Measurements from ENCODE around the gene KCTD18. TPM values are rescaled to one million over a fixed set of nuclear protein-coding genes. Genes with fewer than 3 reads are reported as not detected.

The KCTD18 gene
- polyA plus RNA-seq, 1 donor (not counting 4 experiments of a cell fraction or from before 2014, with no cell fraction given): 10.9 TPM

- Histone ChIP-seq H4K20me1 (ENCODE audit: control insufficient read depth, extremely low read depth, insufficient read depth, low read length) (no peaks in the 10 kb centered on the region), H3K79me2 (ENCODE audit: control insufficient read depth, insufficient read depth, low read length) (peaks cover 21% of the 10 kb centered on the region), H3K4me2 (ENCODE audit: control insufficient read depth, extremely low read depth, insufficient read depth, low read depth, low read length) (no peak overlapping the region), H3K27ac (ENCODE audit: control insufficient read depth, insufficient read depth, low read length) (no peak overlapping the region), H3K9ac (ENCODE audit: control insufficient read depth, extremely low read depth, insufficient read depth, low read length) (no peak overlapping the region), H3K4me1 (ENCODE audit: control insufficient read depth, extremely low read depth, insufficient read depth, low read length) (no peaks in the 10 kb centered on the region), H3K9me1 (ENCODE audit: control insufficient read depth, extremely low read depth, insufficient read depth, low read length) (no peaks in the 10 kb centered on the region), H3K36me3 (ENCODE audit: control insufficient read depth in 2 of 2, extremely low read depth in 1 of 2, insufficient read depth in 2 of 2, low read length in 2 of 2) (peaks cover 0 to 3% of the 10 kb centered on the region in 2 experiments), H3K4me3 (ENCODE audit: control insufficient read depth in 2 of 3, extremely low read depth in 1 of 3, insufficient read depth in 2 of 3, low read depth in 1 of 3, low read length in 3 of 3) (no peak overlapping the region), H3K27me3 (ENCODE audit: control insufficient read depth, extremely low read depth, insufficient read depth, low read length) (no peaks in the 10 kb centered on the region), H2AFZ (ENCODE audit: control insufficient read depth, low read length) (no peak overlapping the region), H3K9me3 (ENCODE audit: control insufficient read depth, low read depth, low read length) (no peaks in the 10 kb centered on the region)
- TF ChIP-seq EZH2 (IDR thresholded peaks at IDR 0.05; ENCODE audit: low read length) (no peak), CTCF (optimal IDR thresholded peaks at IDR 0.05 in 1 of 3, IDR thresholded peaks at IDR 0.05 in 1 of 3, conservative IDR thresholded peaks at IDR 0.05 in 1 of 3; ENCODE audit: extremely low read depth in 1 of 3, insufficient read depth in 2 of 3, low read length in 3 of 3) (no peak)
- FAIRE-seq (no peak), DNase-seq (ENCODE audit: low read depth, low spot score) (no peak)
- dilution Hi-C loops (cut with MboI; ENCODE audit: extremely low pct_ligation_motif_present, low sequenced_read_pairs): no loop called here
These were observed 23.9 kb upstream of the KCTD18 start for GRCh38 chr2:200533754-200534153.

- peaks cover 15% of the 10 kb centered on the region for H3K4me1 ChIP-seq (ENCODE audit: control insufficient read depth, extremely low read depth, insufficient read depth, low read length)
- dilution Hi-C loops (cut with MboI; ENCODE audit: extremely low pct_ligation_motif_present, low sequenced_read_pairs): no loop called here
- DNase-seq (ENCODE audit: low read depth, low spot score) (no peak), FAIRE-seq (no peak)
- no peak overlapping the region for H3K27ac ChIP-seq (ENCODE audit: control insufficient read depth, insufficient read depth, low read length)
- H3K79me2 ChIP-seq (ENCODE audit: control insufficient read depth, insufficient read depth, low read length): peaks cover 45% of the 10 kb centered on the region
- H3K9me3 ChIP-seq (ENCODE audit: control insufficient read depth, low read depth, low read length): no peaks in the 10 kb centered on the region
- no peaks in the 10 kb centered on the region for H3K27me3 ChIP-seq (ENCODE audit: control insufficient read depth, extremely low read depth, insufficient read depth, low read length)
- no peak overlapping the region for H2AFZ ChIP-seq (ENCODE audit: control insufficient read depth, low read length)
- H3K9ac ChIP-seq (ENCODE audit: control insufficient read depth, extremely low read depth, insufficient read depth, low read length): no peak overlapping the region
- H4K20me1 ChIP-seq (ENCODE audit: control insufficient read depth, extremely low read depth, insufficient read depth, low read length): no peaks in the 10 kb centered on the region
- H3K9me1 ChIP-seq (ENCODE audit: control insufficient read depth, extremely low read depth, insufficient read depth, low read length): no peaks in the 10 kb centered on the region
- TF ChIP-seq CTCF (optimal IDR thresholded peaks at IDR 0.05 in 1 of 3, IDR thresholded peaks at IDR 0.05 in 1 of 3, conservative IDR thresholded peaks at IDR 0.05 in 1 of 3; ENCODE audit: extremely low read depth in 1 of 3, insufficient read depth in 2 of 3, low read length in 3 of 3) (no peak), EZH2 (IDR thresholded peaks at IDR 0.05; ENCODE audit: low read length) (no peak)
- H3K36me3 ChIP-seq (ENCODE audit: control insufficient read depth in 2 of 2, extremely low read depth in 1 of 2, insufficient read depth in 2 of 2, low read length in 2 of 2): no peaks in the 10 kb centered on the region
- no peak overlapping the region for H3K4me2 ChIP-seq (ENCODE audit: control insufficient read depth, extremely low read depth, insufficient read depth, low read depth, low read length)
- no peak overlapping the region for H3K4me3 ChIP-seq (ENCODE audit: control insufficient read depth in 2 of 3, extremely low read depth in 1 of 3, insufficient read depth in 2 of 3, low read depth in 1 of 3, low read length in 3 of 3)
These were observed 18.4 kb upstream of the KCTD18 start for GRCh38 chr2:200528228-200528627.

Measured in keratinocyte (primary cell).